ENCODE measurements around the gene KIAA1328. TPM values are rescaled to one million over a fixed set of nuclear protein-coding genes. Genes with fewer than 3 reads are reported as not detected.

The KIAA1328 gene
- polyA plus RNA-seq, 3 donors = 9.8 to 13.7 (median 10.7) TPM

DNA sequence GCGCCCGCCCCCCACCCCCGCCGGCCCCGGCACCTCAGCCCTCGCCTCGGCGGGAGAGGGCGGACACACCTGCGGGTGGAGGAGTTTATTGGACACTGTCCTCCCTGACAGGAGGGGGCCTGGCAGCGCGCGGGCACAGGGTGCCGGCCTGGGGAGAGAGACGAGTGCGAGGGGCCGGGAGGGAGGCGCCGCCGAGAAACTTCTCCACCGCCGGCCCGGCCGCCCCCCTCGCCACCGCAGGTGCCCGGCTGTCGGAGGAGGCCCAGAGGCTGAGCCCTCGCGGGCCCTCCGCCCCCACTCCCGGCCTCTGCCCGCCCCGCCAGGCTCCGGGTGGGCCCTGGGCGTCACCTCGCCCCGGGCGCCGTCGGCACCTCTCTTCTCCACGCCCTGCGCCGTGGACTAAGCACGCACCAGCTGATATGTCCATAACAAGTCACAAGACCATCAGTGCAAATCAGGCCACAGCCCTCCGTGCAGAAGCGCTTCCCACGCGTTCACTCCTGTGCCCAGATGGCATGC lies 425.4 kb downstream of the KIAA1328 start:
- DNase-seq (ENCODE audit: extremely low read depth in 1 of 11, low read depth in 9 of 11, low spot score in 4 of 11) = no peak

DNA sequence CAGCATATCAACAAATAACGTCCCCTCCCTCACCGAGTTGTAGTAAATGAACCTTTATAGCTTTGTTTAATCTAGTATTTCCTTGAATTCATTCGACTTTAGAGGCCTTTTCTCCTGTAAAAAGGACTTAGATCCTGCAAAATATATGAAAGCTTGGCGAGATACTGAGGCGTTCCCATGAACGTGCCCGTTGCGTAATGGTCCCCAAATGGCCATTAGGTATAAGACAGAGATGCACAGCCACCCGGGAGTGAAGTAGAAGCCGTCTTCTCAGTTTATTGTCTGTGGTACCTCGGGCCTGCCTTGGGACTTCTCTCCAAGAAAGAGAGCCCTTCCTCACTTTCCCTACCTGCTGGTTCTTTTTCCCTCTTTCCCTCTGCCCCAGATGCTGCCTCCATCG lies 426.0 kb downstream of the KIAA1328 start:
- no peak for DNase-seq (ENCODE audit: extremely low read depth in 1 of 11, low read depth in 9 of 11, low spot score in 4 of 11)

DNA sequence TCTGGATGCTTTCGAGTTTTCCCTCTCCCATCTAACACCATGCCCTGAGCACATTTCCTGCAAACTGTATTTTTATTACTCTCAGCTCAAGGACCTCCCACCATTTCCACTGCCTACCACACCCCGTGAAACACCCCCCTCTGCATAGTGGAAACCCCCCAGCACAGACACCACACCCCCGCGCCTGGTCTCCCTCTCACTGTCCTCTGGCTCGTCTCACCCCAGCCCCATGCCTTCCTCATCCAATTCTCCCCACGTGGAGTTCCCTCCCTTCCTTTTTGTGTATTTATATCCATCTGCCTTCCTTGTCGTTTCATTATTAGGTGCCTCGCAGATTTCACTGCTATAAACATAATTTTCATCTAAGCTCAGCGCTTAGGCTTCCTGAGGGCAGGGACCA lies 429.2 kb downstream of the KIAA1328 start:
- no peak for DNase-seq (ENCODE audit: extremely low read depth in 1 of 11, low read depth in 9 of 11, low spot score in 4 of 11)

DNA sequence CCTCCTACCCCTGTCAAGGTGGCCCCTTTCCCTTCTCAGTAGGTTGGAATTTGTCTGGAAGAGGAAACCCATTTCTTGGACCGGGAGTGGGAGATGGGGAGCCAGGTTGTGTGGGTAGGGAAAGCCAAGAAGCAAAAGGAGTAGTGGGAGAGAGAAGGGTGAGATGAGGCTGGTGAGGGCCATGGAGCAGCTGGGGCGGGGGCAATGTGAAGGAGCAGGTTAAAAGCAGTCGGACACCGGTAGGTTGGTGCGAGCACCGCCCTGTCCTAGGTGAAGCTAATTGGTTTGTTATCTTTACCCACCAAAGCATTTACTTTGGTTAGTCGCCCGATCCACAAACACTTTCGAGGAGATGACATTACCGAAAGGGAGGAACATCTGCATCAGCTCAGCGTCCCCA lies 429.9 kb downstream of the KIAA1328 start:
- DNase-seq (ENCODE audit: extremely low read depth in 1 of 11, low read depth in 9 of 11, low spot score in 4 of 11) = no peak

DNA sequence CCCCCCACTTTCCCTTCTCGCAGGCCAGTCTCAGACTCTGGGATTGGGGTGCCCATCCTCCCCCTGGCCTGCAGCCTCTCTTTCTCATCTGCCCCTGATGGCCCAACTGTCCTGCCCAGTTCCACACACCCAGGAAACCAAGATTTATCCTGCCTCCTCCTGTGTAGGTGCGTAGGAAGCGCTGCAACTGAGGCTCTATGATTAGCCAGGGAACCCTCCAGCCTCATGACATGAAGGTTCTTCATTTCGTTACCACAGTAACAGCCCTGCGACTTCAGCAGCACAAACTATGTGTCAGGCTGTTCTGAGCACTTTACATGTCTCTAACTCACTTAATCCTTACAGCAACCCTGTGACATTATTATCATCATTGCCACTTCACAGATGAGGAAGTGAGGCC lies 430.8 kb downstream of the KIAA1328 start:
- no peak for DNase-seq (ENCODE audit: extremely low read depth in 1 of 11, low read depth in 9 of 11, low spot score in 4 of 11)

DNA sequence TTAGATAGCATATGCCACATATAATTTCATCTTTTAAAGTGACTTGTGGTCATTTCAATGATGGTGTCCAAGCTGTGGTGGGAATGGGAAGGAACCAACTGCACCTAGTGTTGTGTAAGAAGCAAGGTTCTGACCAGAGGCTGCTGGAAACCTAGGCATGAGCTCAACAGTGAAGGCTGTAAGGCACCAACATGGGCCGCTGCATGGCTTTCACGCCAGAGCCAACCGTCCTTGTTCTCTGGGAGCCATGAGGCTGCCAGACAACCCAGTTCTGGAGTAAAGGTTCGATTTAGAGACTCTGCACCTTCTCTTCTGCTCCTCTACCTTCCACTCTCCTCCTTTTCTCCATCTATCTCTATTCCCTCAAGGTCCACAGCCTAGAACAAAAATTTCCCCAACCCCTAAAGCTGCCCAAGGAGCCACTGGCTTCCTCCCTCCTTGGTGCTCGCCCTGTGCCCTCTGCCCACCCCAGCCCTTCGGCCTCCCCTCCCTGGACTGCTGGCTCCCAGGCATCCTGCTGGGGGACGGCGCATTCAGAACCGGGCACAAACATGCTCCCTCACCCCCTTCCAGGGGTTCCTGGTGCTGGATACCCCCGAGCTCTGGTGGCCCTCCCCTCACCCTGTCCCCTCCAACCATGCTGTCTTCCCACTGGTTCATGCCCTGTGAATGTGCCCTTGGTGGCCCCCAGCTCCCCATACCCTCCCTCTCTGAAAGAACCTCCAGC lies 431.6 kb downstream of the KIAA1328 start:
- DNase-seq (ENCODE audit: extremely low read depth in 1 of 11, low read depth in 9 of 11, low spot score in 4 of 11) = no peak

DNA sequence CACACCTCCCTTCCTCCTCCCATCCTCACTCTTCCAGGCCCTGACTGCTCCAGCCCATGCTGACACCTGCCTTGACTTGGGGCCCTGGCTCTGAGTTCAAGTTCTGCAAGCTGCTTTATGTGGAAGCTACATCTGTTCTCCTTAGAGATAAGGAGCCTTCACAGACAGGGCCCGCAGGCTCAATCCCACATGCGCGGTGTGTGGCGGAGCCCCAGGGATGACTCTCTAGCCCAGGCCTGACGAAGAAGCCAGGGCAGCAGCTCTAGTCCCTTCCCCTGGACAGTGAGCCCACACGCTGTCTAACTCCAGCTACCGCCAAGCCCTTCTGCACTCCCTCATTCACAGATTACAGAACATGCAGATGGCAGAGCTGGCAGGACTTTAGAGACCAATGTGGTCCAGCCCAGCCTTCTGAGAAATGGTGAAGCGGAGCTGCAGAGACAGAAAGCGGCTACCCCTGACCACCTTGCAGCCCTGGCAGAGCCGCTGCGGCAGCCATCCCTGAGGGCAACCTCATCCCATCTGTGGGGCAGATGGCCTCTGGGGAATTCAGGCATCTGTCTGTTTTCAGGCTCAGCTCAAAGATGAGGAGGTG lies 432.4 kb downstream of the KIAA1328 start:
- DNase-seq (ENCODE audit: extremely low read depth in 1 of 11, low read depth in 9 of 11, low spot score in 4 of 11) = no peak

DNA sequence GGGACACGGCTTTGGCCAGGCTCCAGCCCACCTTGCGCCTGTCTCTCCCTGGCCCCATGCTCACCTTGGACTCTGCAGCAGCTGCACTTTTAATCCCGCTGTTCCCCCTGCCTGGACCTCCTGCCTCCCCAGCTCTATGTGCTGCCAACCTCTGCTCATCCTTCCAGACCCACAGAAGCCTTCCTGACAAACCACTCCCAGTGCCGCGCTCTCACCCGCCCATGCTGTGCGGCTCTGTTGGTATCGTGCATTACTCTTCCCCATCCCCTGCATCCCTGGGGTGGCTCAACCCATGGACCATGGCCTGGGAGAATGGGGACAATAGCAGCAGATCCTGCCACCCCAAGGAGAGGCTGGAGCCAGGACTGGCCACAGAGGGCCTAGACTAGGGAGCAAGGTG lies 433.1 kb downstream of the KIAA1328 start:
- no peak for DNase-seq (ENCODE audit: extremely low read depth in 1 of 11, low read depth in 9 of 11, low spot score in 4 of 11)

DNA sequence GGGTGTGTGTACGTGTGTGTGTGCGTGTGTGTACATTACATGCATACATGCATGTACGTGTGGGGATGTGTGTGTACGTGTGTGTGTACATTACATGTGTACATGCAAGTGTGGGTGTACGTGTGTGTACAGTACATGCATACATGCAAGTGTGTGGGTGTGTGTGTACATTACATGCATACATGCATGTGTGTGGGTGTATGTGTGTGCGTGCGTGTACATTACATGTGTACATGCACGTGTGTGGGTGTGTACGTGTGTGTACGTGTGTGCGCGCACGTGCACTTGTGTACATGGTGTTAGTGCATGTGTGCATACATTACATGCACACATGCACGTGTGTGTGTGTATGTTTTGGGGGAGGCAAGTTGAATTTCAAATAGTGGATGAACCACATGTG lies 436.0 kb downstream of the KIAA1328 start:
- no peak for DNase-seq (ENCODE audit: extremely low read depth in 1 of 11, low read depth in 9 of 11, low spot score in 4 of 11)

DNA sequence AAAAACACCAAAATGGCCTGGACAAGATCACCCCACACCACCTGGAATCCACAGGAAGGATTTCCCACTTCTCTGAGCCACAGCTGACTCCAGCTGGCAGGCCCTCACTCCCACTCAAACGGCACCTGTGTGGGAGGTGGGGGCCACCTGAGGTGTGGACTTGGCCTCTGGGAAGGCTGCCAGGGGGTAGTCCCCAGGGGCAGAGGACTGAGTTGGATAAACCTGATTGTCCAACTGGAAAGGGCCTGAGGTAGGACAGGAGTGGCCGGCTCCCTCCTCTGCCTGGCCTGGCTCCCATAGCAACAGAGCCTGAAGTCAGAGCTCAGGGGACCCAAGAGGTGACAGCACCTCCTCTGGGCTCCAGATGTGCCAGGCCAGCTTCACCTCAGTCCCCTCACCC lies 436.5 kb downstream of the KIAA1328 start:
- no peak for DNase-seq (ENCODE audit: extremely low read depth in 1 of 11, low read depth in 9 of 11, low spot score in 4 of 11)

DNA sequence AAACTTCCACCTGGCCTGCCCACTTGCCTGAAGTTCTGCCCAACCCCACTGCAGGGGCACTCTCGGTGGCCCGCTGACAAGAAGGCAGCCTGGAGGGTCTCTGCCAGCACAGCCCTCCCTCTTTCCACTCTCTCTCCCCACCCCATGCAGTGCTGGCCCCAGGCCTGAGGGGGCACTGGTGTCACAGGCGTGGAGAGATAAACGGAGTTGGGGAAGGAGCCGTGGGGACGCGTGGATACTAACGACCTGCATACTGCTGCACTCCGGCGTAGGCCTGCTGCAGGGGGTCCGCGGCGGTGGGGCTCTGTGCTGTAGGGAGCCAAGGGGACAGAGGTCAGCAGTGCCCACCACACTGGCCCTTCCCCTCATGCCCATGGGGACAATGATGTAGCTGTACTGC lies 437.4 kb downstream of the KIAA1328 start:
- no peak for DNase-seq (ENCODE audit: extremely low read depth in 1 of 11, low read depth in 9 of 11, low spot score in 4 of 11)

DNA sequence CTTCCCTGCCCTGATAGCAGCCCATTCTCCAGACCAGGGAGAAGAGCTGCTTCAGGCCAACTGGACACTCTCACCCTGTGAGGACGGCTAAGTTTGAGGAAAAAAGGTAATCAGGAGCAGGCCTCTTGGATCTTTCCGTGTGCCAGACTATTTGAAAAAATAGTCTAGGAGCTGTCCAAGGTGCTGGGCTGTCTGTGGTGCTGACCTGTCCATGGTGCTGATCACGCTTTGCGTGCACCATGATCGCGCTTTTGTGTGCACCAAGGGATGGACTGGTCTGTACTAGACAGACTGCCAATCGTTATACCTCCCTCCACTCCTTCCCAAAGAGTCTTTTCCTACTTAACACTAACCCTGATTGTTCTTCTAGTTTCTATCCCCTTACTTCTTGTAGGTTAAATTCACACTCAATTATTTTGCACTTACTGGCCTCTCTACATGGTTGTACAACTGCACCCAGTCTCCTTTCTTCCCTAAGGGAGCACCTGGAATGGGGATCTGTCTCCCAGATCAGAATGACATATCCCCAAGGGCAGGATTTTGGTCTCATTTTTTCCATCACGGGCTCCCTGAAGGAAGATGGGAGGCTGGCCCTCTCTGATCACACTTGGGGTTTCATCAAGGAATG lies 441.2 kb downstream of the KIAA1328 start:
- DNase-seq (ENCODE audit: extremely low read depth in 1 of 11, low read depth in 9 of 11, low spot score in 4 of 11) = peak; percentile 60 to 88 (median 72)

DNA sequence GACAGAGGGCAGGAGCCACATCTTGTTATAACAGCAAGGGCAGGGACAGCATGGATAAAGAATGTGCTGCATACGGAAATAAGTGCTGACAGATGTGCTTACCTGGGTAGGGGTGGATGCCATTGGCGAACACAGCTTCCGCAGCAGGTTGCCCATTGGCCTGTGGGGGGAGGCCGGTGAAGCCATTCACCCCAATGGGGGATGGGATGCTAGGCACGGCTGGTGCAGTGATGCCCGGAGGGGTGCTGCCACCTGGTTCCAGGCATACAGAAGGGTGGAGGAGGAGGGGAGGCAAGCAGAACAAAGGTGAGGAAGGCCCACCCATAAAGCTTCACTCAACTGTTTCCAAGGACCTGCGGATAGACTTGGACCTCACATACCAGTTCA lies 441.7 kb downstream of the KIAA1328 start:
- no peak for DNase-seq (ENCODE audit: extremely low read depth in 1 of 11, low read depth in 9 of 11, low spot score in 4 of 11)

DNA sequence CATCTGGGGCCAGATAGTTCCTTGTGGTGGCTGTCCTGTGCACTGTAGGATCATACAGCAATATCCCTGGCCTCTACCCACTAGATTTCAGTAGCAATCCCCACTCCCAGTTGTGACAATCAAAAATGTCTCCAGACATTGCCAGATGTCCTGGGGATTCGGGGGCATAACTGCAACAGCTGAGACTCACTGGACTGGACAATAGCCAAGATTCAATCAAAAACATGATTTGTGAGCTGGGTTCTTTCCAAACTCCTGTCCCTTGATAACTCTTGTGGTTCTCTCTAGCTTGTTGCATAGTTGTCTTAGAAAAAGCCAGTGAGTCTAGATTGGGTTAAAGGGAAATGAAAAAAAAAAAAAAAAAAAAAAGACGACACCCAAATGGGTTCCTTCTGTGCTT lies 443.3 kb downstream of the KIAA1328 start:
- DNase-seq (ENCODE audit: extremely low read depth in 1 of 11, low read depth in 9 of 11, low spot score in 4 of 11) = no peak

DNA sequence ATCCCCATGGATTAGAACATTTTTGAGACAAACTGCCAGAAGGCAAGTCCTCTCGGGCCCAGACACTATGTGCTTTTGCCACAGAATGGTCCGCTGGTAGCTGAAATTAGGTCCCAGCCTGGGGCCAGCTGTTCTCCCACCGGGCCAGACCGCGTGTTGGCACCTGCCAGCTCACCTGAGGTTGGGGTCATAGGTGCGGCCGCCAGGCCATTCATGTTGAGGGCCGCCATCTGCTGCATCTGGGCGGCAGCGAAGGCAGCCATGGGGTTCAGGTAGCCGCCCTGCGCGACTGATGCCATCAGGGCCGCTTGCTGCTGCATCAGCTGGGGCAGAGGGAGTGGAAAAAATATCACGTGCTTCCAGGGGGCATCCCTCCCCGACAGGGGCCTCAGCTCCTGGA lies 443.9 kb downstream of the KIAA1328 start:
- DNase-seq (ENCODE audit: extremely low read depth in 1 of 11, low read depth in 9 of 11, low spot score in 4 of 11) = no peak

DNA sequence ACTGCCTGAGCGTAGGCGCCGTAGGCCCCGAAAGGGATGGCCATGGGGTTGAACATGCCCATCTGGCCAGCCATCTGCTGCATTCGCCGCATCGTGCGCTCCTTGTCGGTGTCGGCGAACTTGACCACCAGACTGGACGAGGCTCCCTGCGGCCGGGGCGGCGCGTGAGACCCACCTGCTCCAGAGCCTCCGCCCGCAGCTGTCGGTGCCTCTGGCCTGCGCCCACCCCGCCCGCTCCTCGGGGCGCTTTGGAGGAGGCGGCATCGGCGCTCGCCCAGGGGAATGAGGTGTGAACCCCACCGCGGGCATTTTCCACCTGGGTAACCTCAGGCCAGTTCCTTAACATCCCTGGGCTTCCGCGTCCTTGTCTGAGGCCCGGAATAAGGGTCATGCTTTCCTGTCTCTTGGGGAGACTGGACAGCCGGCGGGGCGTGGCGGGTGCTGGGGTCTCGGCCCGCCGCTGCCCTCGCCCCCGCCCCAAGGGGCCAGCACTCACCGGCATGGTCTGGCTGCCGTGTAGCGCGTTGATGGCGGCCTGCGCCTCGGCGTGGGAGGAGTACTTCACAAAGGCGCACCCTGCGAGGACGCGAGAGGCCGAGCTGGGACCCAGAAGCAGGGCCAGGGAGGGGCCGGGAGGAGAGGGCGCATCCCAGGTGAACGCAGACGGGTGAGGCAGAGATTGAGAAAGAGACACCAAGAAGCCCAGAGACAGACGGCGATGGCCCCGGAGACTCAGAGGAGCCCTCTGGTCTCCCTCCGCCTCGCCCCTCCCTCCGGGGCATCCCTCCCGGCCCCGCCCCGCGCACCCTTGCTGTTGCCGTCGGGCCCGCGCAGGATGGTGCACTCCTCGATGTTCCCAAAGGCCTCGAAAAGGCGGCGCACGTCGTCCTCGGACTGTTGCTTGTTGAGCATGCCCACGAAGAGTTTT lies 445.6 kb downstream of the KIAA1328 start:
- DNase-seq (ENCODE audit: extremely low read depth in 1 of 11, low read depth in 9 of 11, low spot score in 4 of 11) = no peak

DNA sequence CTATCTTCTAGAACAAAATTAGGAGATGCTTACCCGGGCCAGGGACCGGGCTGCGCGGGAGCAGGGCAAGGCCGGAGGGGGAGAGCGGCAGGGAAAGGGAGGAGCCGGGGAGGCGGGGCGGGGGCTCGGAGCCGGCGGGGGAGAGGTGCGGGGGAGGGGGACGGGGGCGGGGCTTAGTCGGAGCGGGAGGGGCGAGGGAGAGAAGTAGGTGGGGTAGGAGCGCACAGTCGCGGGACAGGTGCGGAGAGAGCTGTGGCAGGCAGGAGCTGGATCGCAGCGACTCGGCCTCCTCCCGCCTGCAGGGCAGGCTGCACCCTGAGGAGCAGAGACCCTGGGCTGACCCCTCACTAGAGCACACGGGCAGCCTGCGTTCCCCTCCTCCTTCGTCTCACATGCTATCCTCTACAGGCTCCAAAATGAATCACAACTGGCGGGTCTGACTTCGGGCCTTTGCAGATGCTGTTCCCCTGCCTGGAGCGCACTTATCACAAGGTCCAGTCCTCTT lies 446.4 kb downstream of the KIAA1328 start:
- DNase-seq (ENCODE audit: extremely low read depth in 1 of 11, low read depth in 9 of 11, low spot score in 4 of 11) = no peak

DNA sequence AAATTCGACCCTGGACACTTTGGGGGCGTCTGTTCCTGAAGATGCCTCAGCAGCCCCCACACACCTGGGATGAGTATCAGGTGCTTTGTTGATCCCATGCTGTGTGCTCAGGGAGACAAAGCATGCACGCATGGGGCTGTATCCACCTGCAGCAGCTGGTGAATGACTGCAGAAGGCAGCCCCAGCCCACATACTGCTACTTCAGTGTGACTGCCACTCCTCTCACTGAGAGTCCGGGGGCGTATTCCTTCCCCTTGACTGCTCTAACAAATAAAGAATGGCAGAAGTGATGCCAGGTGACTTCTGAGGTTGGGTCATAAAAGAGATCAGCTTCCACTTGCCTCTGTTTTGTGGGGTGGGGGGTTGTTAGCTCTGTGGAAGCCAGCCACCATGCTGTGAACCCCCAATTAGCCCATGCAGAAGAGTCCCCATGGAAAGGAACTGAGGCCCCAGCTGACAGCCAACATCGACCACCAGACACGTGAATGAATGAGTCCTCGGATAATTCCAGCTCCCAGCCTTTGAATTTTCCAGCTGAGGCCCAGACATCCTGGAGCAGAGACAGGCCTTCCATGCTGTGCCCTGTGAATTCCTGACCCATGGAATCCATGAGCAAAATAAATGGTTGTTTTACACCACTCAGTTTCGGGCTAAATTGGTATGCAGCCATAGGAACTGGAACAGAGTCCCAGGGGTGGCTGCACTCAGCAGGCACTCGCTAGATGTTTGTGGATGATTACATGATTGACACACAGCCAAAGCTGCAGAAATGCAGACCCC lies 447.4 kb downstream of the KIAA1328 start:
- no peak for DNase-seq (ENCODE audit: extremely low read depth in 1 of 11, low read depth in 9 of 11, low spot score in 4 of 11)

DNA sequence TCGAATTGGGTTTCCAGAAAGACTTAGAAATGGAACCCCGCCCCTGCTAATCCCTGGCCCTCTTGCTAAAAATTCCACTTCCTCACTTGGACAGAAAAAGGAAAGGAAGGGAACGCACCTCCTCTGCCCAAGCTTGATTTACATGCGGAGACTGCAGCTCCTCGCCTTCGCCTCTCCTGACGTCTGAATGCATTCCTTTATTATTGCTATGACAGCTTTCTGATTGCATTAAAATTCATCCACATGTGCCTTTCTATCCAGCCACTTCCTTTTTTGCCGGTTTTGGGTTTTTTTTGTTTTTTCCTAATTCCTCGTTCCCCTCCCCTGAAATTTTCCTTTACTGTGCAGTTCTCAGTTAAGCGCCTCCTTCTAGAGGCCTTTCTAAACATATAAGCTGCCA lies 448.9 kb downstream of the KIAA1328 start:
- no peak for DNase-seq (ENCODE audit: extremely low read depth in 1 of 11, low read depth in 9 of 11, low spot score in 4 of 11)
